GM12878 (cell line): ENCODE data around the gene SLC39A11. TPM values are rescaled to one million over a fixed set of nuclear protein-coding genes. Genes with fewer than 3 reads are reported as not detected.

Source experiments
- ATAC-seq: fragments of 200-7000 bp; cut with Tn5 transposase; 3 replicates; pipeline ENCODE4 v1.9.1; 2020; ENCODE audit warnings: mild to moderate bottlenecking, moderate library complexity
- BruUV-seq: library from RNA; stranded (reverse); fragments of 400-500 nt; replicated peaks from 2 replicates; lab custom pipeline; 2021; lab: Mats Ljungman, UMichigan
- CTCF ChIA-PET: fragments of 300-600 bp; sonication (Branson Sonifier 250); formaldehyde crosslinking; extraction: SDS; loops from one replicate; lab custom pipeline; 2021; ENCODE audit warnings: inconsistent platforms; lab: Yijun Ruan, JAX
- POLR2A ChIA-PET: fragments of 350-600 bp; formaldehyde crosslinking; extraction: SDS; loops from one replicate; lab custom pipeline; 2021; ENCODE audit warnings: inconsistent platforms; lab: Charles Lee
- RAD21 ChIA-PET: fragments of 300-600 bp; sonication (Branson Sonifier 250); formaldehyde crosslinking; loops from one replicate; lab custom pipeline; 2023; ENCODE audit warnings: antibody characterized with exemption; ENCODE audit not compliant: unreplicated experiment; lab: Charles Lee
- SMC1A ChIA-PET: fragments of 300-600 bp; sonication (Branson Sonifier 250); formaldehyde crosslinking; loops from one replicate; lab custom pipeline; 2023; ENCODE audit not compliant: unreplicated experiment, uncharacterized antibody; lab: Charles Lee
- DNase-seq: peaks from one replicate; pipeline ENCODE4 v3.0.0-alpha.2; 2011; ENCODE audit warnings: low read depth, low spot score
- FAIRE-seq: peaks from 3 replicates; lab custom pipeline; 2011; peaks lifted over from hg19 to GRCh38; lab: Jason Lieb, UNC
- H2AFZ ChIP-seq: 2 replicates; pipeline ENCODE4 v1.6.0; 2011; ENCODE audit warnings: low read depth, low read length, control low read depth; ENCODE audit not compliant: control insufficient read depth
- H3K27ac ChIP-seq: 2 replicates; pipeline ENCODE4 v1.5.1; 2011; ENCODE audit warnings: control low read depth; ENCODE audit not compliant: control insufficient read depth, insufficient read depth
- H3K27me3 ChIP-seq, 2 experiments: replicated peaks in 1 of 2; 2 replicates each; pipeline versions ENCODE4 v1.6.0 to v1.6.1; 2011; ENCODE audit warnings: low read length in 1 of 2; ENCODE audit not compliant: control insufficient read depth in 2 of 2, insufficient read depth in 2 of 2
- H3K36me3 ChIP-seq, 2 experiments: 2 replicates each; pipeline ENCODE4 v1.5.1; 2011; ENCODE audit warnings: low read length in 1 of 2; ENCODE audit not compliant: control insufficient read depth in 2 of 2, insufficient read depth in 2 of 2
- H3K4me1 ChIP-seq: 2 replicates; pipeline ENCODE4 v1.6.1; 2011; ENCODE audit warnings: mild to moderate bottlenecking, low read length, moderate library complexity, mixed read lengths; ENCODE audit not compliant: control insufficient read depth, insufficient read depth
- H3K4me2 ChIP-seq: 2 replicates; pipeline ENCODE4 v1.6.0; 2011; ENCODE audit warnings: control low read depth; ENCODE audit not compliant: control insufficient read depth, insufficient read depth
- H3K4me3 ChIP-seq: fragments of 200-600 bp; sonication (generic); 2 replicates; pipeline ENCODE4 v1.5.1; 2016
- H3K79me2 ChIP-seq: 2 replicates; pipeline ENCODE4 v1.6.0; 2011; ENCODE audit warnings: low read length; ENCODE audit not compliant: control insufficient read depth, insufficient read depth
- H3K9ac ChIP-seq: 2 replicates; pipeline ENCODE4 v1.8.0; 2011; ENCODE audit warnings: low read length, control low read depth, mixed read lengths; ENCODE audit not compliant: control insufficient read depth, insufficient read depth
- H3K9me3 ChIP-seq: replicated peaks from 3 replicates; pipeline ENCODE4 v1.5.1; 2011; ENCODE audit warnings: mild to moderate bottlenecking, low read length; ENCODE audit not compliant: control insufficient read depth, insufficient read depth
- H4K20me1 ChIP-seq: 2 replicates; pipeline ENCODE4 v1.6.0; 2011; ENCODE audit not compliant: control insufficient read depth, insufficient read depth
- BMI1 ChIP-seq: fragments of 450-650 bp; IDR thresholded peaks from 2 replicates; pipeline ENCODE4 v1.6.1; 2016; ENCODE audit warnings: mild to moderate bottlenecking, moderate library complexity, borderline replicate concordance
- SPI1 ChIP-seq: IDR thresholded peaks from 2 replicates; pipeline ENCODE4 v1.6.1; 2011; ENCODE audit warnings: low read depth, mild to moderate bottlenecking, low read length, moderate library complexity, borderline replicate concordance; ENCODE audit not compliant: insufficient read depth
- WGBS: methylation state at CpG from one replicate; pipeline ENCODE4 v1.1.6; 2016; ENCODE audit warnings: low lambda C conversion rate; ENCODE audit not compliant: insufficient replicate concordance, insufficient coverage; ENCODE audit errors: missing lambda C conversion rate; 5-methylcytosine and 5-hydroxymethylcytosine counted together
- in situ Hi-C: fragments of 300-500 bp; cut with MboI; formaldehyde crosslinking; loops from 9 replicates; pipeline ENCODE4 v1.14.3; 2018; ENCODE audit warnings: mixed read lengths
- intact Hi-C: fragments of 100-400 bp; cut with micrococcal nuclease; formaldehyde crosslinking; loops from one replicate; pipeline ENCODE4 v1.14.2; 2022; ENCODE audit not compliant: unreplicated experiment
- polyA plus RNA-seq, 11 experiments: library from polyadenylated mRNA; depleted of rRNA in 4 of 11; unstranded in 6 of 11; stranded (reverse) in 5 of 11; fragments of >200 nt; fragmentation: Nextera tagmentation in 4 of 11; fragmentation: Illumina TruSeq in 1 of 11; extraction: Ambion mirVana in 4 of 11; extraction: Trizol in 1 of 11; gene quantifications; 1 replicate in 1 of 11; 2 replicates in 10 of 11; pipeline versions ENCODE4 v1.2.1 to v1.2.3, GENCODE V29; 2011 to 2016; ENCODE audit warnings: inconsistent platforms in 2 of 11, missing spikeins in 2 of 11, low read depth in 1 of 11
- total RNA-seq, 4 experiments: library from RNA; depleted of rRNA in 3 of 4; stranded (reverse); fragments of >200 nt in 3 of 4; fragmentation: Illumina TruSeq in 1 of 4; extraction: Trizol in 1 of 4; gene quantifications; 2 replicates each; pipeline versions ENCODE4 v1.2.1 to v1.2.3, GENCODE V29; 2013 to 2021
- TF ChIP-seq, protein P1 (sequence below): fragments of 450-650 bp; IDR thresholded peaks from 2 replicates; pipeline ENCODE4 v1.6.1; 2016; ENCODE audit warnings: mild to moderate bottlenecking, moderate library complexity, borderline replicate concordance

The SLC39A11 gene
- total and polyA plus RNA-seq, 10 of the 15 experiments (the other 5 are each of a cell fraction or from before 2014, with no cell fraction given), result 8.6 to 23.8 (median 14.0) TPM

DNA sequence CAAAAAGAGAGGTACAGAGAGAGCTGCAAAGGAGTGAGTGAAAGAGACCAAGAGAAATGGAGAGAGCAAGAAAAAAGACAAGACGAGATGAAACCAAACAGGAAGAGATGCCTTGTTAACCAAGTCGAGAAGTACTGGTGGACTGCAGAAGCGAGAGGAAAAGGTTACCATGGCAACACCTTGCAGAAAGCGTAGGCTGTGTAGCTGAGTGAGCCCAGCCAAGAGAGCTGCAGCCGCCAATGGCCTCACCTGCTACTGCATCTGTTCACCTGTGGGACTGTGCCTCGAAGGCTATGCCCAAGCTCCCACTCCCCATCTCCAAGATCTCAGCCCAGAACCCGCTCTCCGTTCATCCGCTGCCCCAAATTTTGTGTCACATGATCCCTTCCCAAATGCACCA, 161.3 kb downstream of the SLC39A11 start:
- peak; percentile 68 for ATAC-seq
- no peak overlapping the region for H3K9ac ChIP-seq
- no peaks in the 10 kb centered on the region; a peak in 1 of 4 replicates for H3K36me3 ChIP-seq
- H3K79me2 ChIP-seq, result no peaks in the 10 kb centered on the region; the same call in 1 of the 2 replicates
- ChIA-PET CTCF (interaction anchor here (1.1 to 2.3 kb wide), 9 partner anchors 9 to 374 kb away, joined by 3 to 10 read pairs (median 4); partner anchors contain the start of gene SSTR2), POLR2A (interaction anchor here (0.5 to 1.6 kb wide), 3 partner anchors 9 to 312 kb away, joined by 3 to 5 read pairs (median 3); no protein-coding TSS in a partner anchor), RAD21 (interaction anchor here (0.6 to 2.6 kb wide), 13 partner anchors 49 to 371 kb away, joined by 3 to 28 read pairs (median 4); partner anchors contain the start of gene SSTR2), SMC1A (interaction anchor here (0.8 to 2.0 kb wide), 16 partner anchors 9 to 233 kb away, joined by 3 to 9 read pairs (median 3); no protein-coding TSS in a partner anchor)
- intact Hi-C loops (no loop called here), in situ Hi-C loops (no loop called here)
- 0 out of 2 replicates have a peak, but pooled peaks have one; percentile 8 for TF ChIP-seq SPI1
- TF ChIP-seq BMI1, result peak; percentile 99
- TF ChIP-seq, protein P1, sequence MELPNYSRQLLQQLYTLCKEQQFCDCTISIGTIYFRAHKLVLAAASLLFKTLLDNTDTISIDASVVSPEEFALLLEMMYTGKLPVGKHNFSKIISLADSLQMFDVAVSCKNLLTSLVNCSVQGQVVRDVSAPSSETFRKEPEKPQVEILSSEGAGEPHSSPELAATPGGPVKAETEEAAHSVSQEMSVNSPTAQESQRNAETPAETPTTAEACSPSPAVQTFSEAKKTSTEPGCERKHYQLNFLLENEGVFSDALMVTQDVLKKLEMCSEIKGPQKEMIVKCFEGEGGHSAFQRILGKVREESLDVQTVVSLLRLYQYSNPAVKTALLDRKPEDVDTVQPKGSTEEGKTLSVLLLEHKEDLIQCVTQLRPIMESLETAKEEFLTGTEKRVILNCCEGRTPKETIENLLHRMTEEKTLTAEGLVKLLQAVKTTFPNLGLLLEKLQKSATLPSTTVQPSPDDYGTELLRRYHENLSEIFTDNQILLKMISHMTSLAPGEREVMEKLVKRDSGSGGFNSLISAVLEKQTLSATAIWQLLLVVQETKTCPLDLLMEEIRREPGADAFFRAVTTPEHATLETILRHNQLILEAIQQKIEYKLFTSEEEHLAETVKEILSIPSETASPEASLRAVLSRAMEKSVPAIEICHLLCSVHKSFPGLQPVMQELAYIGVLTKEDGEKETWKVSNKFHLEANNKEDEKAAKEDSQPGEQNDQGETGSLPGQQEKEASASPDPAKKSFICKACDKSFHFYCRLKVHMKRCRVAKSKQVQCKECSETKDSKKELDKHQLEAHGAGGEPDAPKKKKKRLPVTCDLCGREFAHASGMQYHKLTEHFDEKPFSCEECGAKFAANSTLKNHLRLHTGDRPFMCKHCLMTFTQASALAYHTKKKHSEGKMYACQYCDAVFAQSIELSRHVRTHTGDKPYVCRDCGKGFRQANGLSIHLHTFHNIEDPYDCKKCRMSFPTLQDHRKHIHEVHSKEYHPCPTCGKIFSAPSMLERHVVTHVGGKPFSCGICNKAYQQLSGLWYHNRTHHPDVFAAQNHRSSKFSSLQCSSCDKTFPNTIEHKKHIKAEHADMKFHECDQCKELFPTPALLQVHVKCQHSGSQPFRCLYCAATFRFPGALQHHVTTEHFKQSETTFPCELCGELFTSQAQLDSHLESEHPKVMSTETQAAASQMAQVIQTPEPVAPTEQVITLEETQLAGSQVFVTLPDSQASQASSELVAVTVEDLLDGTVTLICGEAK, result no peak
- DNase-seq, result peak; percentile 25
- no peak for FAIRE-seq
- H3K4me1 ChIP-seq, result peaks cover 6% of the 10 kb centered on the region; the same call in 1 of the 2 replicates
- H3K4me2 ChIP-seq, result no peak overlapping the region
- no peaks in the 10 kb centered on the region for H3K27me3 ChIP-seq
- H4K20me1 ChIP-seq, result no peaks in the 10 kb centered on the region
- H3K4me3 ChIP-seq, result no peak overlapping the region
- H3K9me3 ChIP-seq, result no peaks in the 10 kb centered on the region
- H3K27ac ChIP-seq, result no peak overlapping the region
- H2AFZ ChIP-seq, result no peak overlapping the region
- 17% methylated on average over 9 of the region's 9 CpGs for WGBS
- BruUV-seq, result no TSS peak
